HG03460 (cell line): ENCODE data around the gene ZNF609.
A peak's percentile ranks its signal among the peaks of the same experiment; 100 is the strongest.

Experiments
- ATAC-seq: cut with Tn5 transposase; IDR thresholded peaks from one replicate; pipeline ENCODE4 v1.9.1; 2021; ENCODE audit not compliant: unreplicated experiment

The ZNF609 gene

DNA sequence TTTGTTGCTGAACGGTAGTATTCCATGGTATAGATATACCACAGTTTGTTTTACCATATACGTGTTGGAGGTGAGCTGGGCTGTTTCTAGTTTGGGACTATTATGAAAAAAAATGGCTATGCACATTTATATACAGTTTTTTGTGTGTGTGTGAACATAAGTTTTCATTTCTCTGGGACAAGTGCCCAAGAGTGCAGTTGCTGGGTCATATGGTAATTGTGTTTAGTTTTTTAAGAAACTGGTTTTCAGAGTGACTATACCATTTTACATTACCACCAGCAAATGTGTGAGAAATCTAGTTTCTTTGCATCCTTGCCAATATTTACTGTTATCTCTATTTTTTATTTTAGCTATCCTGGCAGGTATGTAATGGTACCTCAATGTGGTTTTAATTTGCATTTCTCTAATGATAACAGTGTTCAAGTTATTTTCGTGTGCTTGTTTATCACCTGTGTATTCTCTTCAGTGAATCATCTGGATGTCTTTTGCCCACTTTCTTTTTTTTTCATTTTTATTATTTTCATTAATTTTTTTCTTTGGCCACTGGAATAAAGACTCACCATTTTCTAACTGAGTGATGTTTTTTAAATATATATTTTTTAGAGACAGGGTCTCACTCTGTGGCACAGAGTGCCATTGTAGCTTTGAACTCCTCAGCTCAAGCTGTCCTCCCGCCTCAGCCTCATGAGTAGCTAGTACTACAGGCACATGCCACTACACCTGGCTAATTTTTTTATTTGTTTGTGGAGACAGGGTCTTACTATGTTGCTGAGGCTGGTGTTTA lies 75.3 kb downstream of the ZNF609 start:
- ATAC-seq = no peak

DNA sequence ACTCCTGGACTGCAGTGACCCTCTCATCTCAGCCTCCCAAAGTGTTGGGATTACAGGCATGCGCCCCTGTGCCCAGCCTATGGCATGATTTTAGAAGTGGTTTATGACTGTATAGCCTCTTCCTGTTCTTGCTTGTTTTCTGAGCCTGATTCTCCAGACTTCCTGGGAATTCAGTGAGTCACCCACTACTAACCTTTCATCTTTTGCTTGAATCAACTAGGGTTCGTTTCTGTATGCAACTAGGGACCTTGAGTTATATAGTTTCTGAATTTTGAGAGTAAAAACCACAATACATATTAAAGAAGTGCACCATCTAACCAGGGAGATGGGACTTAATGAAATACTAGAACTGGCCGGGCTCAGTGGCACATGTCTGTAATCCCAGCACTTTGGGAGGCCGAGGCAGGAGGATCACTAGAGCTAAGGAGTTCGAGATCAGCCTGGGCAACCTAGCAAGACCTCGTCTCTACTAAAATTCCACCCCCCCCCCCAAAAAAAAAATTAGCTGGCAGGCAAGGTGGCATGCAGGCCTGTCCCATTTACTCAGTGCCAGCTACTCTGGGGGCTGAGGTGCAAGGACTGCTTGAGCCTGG lies 76.0 kb downstream of the ZNF609 start:
- ATAC-seq = no peak

DNA sequence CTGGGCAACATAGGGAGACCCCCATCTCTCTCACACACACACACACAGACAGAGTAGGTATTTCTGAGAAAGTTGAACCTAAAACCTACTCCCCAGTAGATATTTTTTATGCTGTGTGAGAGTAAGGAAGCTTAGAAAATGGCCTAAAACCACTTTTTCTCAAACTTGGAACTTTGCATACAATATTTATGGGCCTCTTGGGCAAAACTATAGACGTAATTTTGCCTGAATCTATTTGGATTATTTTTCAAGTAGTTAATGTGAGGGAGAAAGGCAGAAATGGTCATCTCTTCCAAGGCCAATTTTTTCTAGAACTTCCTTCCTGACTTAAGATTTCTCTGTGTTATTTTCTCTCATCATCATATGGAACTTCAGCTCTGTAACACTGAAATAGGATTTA lies 81.7 kb downstream of the ZNF609 start:
- no peak for ATAC-seq

DNA sequence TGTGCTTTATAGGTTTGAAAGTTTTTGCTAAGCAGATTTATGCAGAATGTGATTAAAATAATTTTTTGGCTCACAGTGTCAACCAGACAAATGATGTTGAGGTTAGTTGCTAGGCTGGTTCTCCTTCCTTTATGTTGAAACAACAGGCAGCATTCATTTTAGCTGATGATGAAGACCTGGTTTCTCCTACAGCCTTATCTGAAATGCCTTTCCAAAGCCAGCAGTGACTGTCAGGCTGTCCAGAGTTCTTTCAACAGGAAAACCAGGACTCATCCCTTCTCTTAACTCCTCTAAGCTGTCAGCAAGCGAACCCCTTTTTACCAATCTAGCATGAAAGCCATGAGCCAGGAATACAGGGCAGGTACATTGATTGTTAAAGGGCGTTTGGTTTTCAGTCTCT lies 84.1 kb downstream of the ZNF609 start:
- no peak for ATAC-seq

DNA sequence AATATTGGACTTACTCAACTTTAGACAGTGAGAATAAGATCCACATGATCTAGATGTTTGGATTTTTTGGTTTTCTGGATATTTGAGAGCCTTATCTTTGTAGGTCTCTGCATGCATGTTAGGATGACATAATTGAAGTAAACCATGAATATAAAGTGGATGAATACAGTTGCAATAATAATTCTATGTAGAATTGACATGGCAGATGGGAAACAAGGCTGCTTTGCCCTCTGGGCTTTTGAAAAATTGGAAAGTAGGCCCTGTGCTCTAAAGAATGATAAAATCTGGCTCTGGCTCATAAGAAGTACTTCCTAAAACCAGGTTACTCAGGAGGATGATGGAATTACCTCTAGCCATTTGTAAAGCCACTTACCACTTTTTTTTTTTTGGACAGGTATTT lies 86.9 kb downstream of the ZNF609 start:
- no peak for ATAC-seq

DNA sequence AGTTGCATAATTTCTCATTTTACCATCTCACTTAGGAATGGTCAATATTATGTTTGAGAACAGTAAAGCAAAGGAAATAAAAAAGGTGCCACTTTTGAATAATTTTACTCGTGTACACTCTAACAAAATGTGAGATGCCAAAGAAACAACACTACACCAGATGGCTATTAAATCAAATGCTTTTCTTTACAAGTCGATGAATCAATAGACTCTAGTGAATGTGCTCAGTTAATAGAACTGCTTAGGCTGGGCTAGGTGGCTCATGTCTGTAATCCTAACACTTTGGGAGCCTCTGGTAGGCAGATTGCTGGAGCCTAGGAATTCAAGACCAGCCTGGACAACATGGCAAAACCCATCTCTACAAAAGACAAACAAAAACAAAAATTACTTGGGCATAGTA lies 87.9 kb downstream of the ZNF609 start:
- ATAC-seq = no peak

DNA sequence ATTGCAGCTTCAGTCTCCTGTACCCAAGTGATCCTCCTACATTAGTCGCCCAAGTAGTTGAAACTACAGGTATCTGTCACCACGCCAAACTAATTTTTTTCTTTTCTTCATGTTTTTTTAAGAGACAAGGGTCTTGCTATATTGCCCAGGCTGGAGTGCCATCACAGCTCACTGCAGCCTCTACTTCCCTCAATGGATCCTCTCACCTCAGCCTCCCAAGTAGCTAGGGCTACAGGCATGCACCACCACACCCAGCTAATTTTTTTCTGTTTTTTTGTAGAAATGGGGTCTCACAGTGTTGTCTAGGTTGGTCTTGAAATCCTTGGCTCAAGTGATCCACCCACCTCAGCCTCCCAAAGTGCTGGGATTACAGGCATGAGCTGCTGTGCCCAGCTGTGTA lies 89.5 kb downstream of the ZNF609 start:
- ATAC-seq = no peak

DNA sequence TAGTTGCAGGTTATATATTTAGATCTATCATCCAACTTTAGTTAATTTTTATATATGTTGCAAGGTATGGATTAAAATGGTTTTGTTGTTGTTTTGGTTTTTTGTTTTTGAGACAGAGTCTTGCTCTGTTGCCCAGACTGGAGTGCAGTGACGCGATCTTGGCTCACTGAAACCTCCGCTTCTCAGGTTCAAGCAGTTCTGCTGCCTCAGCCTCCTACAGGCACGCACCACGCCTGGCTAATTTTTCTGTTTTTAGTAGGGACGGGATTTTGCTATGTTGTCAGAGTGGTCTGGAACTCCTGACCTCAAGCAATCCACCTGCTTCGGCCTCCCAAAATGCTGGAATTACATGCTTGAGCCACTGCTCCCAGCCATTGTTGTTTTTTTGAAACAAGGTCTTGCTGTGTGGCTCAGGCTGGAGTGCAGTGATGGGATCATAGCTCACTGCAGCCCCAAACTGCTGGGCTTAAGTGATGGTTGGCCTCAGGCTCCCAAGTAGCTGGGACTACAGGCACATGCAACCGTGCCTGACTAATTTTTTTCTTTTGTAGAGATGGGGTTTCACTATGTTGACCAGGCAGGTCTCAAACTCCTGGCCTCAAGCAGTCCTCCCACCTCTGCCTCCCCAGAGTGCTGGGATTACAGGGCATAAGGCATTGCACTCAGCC lies 92.0 kb downstream of the ZNF609 start:
- no peak for ATAC-seq

DNA sequence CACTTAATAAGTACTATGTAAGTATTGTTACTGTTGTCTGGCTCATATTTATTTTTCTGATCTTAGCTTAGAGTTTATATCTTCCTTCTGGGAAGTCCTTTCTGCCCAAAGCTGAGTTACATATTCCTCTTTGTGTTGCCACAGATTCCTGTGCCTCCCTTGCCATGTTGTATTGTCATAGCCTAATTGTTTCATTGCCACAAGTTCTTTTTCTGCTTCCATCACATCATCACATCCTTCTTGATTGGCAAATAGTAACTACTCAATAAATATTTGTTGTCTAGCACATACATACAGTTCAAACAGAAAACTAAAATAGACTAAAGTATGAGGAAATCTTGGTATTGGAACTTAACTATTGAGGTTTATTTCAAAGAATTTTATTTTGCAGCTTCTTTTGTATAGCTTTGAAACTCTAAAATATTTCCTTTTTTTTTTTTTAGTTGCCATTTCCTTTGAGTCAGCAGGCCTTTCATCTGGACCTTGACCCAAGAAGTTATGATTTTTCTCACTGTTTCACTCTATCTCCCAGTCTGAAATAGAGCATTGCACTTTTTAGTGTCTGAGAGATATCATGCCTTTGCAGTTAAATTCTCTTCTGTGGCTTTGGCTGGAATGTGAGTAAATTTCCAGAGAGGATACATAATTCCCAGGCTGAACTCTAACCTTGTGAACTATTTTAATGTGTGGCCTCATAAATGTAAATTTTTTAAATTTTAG lies 98.2 kb downstream of the ZNF609 start:
- ATAC-seq = no peak

DNA sequence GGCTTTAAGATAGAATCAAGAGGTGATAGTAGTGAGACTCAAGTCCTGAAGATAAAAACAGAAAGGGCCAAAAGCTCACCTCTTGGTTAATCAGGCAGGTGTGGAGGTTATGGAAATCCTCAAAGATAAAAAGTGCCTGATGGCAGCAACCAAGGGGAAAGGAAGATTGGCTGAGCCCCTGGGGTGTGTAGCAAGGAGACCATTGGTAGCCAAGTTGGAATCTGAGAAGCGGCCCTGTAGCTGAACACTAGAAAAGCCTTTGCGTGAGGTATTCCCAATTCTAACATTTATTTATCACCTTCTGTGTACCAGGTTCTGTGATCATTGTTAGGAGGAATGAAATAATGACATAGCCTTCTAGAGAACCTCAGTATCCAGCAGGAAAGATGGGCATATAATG lies 98.9 kb downstream of the ZNF609 start:
- no peak for ATAC-seq

DNA sequence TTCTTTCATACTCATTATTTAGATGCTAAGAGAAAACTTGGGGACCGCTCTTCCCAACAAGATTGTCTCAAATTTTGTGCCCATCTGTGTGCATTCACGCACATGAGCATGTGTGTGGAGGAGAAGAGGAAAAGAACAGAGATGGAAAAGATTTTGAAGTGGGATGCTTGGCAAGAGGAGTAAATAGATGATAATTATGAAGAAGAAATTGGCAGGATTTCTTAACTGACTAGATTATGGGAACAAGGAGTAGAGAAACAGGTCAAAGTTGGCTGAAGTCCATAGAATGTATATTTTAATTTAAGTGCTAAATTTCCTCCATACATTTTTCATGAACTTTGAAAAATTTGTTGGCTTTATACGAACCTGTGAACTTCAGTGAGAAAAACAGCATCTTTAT lies 100.1 kb downstream of the ZNF609 start:
- no peak for ATAC-seq

DNA sequence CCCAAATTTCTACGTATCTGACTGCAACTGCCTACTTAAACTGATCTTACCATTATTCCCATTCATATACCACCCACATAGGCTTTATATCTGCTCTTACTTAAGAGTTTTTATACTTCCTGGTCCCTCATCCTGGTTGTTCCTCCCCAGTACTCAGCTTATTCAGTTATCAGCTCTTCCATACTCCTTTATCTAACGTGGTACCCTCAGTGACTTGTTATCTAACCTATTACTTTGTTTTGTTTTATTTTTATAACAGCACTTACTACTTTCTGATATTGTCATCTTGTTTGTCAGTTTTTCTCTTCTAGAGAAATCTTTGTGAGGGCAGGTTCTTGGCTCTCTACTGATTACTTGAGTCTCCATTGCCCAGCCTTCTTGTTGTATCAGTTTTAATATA lies 100.6 kb downstream of the ZNF609 start:
- ATAC-seq = no peak

DNA sequence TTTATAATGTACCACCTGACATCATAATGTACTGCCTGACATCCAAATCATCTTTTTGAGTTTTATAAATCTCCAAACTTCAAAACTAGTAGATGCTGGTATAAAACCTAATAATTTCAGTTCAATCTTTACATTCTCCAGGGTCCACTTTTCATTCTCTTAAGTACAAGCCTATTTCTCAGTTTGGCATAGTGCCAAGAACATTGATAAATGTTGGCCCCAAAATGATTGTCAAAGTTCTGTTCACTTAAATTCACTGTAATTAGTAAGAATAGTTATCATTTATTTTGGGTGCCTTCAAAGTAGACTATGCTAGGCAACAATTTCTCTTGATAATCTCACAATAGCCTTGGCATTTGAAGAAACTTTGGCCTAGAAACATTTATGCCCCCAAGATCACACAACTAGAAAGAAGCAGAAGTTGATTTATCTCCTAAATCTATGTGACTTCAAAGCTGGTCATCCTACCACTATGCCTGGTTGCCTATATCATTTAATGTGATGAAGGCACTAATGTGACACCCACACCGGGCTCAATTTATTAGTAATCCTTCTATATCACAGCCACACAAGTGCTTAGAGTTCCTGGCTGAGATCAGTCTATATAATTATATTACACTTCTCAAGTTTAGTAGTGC lies 101.7 kb downstream of the ZNF609 start:
- no peak for ATAC-seq

DNA sequence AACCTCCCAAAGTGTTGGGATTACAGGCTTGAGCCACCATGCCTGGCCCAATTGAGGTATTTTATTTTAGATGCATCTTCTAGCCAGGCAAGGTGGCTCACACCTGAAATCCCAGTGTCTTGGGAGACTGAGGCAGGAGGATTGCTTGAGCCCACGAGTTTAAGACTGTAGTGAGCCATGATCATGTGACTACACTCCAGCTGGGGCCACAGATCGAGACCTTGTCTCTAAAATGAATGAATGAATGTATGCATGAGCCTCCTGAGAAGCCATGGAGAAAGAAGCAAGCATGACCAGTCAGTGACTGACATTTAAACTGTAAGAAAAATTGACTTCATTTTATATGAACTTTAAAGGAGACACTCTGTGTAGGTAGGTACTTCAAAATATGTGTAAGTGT lies 105.7 kb downstream of the ZNF609 start:
- no peak for ATAC-seq

DNA sequence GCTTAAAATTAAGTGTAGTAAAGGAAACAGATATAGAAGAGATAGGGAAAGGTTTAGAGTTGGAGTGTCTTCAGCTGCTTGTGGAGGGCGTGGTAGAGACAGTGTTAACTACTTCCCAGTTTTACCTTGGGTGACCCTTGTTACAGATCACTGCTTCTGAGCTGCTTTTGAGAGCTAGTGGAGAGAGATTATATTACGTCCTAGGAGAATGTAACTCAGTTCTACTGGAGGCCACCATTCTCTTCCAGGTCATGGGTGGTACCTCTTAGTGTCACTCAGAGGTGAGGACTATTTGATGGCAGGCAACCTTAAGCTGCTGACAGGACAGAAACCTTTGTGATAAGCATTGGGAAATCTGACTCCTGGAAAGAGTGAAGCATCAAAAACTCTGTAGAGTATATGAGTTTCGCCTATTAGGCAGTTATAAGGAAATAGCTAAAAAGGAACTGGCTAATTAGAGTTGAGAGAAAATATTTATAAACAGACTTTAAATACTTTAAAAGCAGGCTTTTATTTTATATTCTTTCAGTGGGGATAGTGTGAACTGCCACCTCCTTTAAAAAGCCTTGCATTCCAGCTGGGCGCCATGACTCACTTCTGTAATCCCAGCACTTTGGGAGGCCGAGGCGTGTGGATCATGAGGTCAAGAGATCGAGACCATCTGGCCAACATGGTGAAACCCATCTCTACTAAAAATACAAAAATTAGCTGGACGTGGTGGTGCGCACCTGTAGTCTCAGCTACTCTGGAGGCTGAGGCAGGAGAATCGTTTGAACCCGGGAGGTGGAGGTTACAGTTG lies 106.5 kb downstream of the ZNF609 start:
- ATAC-seq = no peak

DNA sequence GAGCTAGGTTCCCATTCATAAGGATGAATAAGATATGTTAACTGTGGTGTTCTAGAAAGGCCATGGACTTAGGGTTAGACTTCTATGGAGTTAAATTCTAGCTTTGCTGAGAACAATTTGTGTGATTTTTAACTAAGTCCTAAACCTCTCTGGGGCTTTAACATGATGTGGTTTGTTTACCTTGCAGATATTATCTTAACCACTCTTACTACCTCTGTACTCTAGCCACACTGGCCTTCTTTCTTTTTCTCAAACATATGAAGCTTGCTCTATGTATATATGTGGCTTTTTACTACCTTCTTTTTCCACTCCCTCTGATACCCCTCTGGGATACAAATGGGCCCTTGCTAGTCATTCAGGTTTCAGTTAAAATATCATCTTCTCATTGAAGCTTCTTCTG lies 108.4 kb downstream of the ZNF609 start:
- no peak for ATAC-seq

DNA sequence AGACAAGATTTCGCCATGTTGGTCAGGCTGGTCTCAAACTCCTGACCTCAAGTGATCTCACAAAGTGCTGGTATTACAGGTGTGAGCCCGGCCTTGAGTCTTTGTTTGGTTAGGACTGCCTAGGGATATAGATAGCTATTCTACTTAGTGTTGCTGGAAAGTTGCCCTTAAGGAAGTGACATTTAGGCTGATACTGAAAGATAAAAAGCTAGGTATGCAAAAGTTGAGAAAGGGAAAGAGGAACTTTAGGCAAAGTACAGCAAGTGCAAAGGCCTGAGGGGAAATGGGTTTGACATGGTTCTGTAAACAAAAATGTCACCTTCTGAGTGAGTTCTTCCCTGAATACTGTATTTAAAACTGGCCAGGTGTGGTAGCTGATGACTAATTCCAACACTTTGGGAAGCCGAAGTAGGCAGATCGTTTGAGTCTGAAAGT lies 111.5 kb downstream of the ZNF609 start:
- peak; percentile 66 for ATAC-seq

DNA sequence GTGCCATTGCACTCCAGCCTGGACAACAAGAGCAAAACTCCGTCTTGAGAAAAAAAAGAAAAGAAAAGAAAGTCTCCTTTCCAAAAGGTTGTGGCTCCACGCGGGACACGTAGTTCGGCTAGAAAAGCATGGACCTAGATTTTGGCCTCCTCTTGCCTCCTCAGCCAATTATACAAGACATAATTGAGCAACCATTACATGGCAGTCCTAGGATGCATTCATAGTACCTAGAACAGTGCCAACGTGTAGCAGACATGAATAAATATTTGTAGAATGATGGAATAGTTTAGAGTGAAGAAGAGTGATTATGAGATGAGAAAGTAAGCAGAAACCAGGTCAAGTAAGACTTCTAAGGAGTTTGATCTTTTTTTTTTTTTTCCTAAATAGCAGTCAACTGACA lies 112.5 kb downstream of the ZNF609 start:
- no peak for ATAC-seq

DNA sequence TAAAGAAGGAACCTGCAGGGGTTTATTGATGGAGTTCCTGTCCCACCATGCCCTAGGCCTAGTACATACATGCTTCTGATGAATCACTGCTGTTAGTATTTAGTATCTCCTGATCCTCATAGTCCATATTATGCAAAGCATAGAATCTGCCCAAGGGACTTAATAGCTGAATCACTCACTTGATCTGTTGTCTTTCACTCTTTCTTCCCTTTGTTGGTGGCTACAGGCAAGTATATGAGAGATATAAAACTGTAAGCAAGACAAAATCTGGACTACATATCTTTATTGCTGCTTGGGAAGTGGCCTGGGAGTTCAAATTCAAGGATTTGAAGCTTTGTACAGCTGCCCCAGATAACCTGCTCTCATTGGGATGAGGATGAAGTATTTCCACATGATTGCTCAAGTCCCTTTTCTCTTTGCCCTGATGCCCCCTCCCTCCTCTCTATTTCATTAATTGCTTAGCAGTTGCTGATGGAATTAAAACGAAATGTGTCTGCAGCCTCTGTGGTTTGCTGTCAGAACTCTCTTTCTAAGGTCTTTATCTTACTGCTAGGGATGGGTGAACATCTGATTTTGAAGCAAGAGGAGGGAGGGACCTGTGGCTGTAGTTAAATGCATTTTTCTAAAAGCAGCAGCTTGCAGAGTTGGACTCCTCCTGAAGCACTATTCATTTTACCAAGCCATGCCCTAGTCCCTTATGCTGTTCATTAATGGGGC lies 114.1 kb downstream of the ZNF609 start:
- no peak for ATAC-seq
